Adrenal gland (tissue), 12 donors: ENCODE data around the gene AP1S1. TPM values are rescaled to one million over a fixed set of nuclear protein-coding genes. Genes with fewer than 3 reads are reported as not detected.
"Not testable (repeated sequence)": the region's sequence is repeated elsewhere in the genome, so short reads cannot be mapped to it uniquely, and the experiment has no call there.

Source experiments
- DNase-seq, 7 donors: peaks; one replicate each; pipeline ENCODE4 v3.0.0-alpha.2; 2019 to 2020
- H3K27ac ChIP-seq, 5 donors: fragments of 200-600 bp; sonication (generic) in 4 of 5; 1 replicate in 3 of 5; 2 replicates in 2 of 5; pipeline versions ENCODE4 v1.5.1 to v1.8.0; 2016 to 2020; ENCODE audit warnings: mild to moderate bottlenecking in 1 of 5
- H3K27me3 ChIP-seq: fragments of 200-600 bp; 2 replicates; pipeline ENCODE4 v1.8.0; 2021
- H3K36me3 ChIP-seq, 2 donors: fragments of 200-600 bp; replicated peaks in 1 of 2; 1 replicate in 1 of 2; 2 replicates in 1 of 2; pipeline versions ENCODE4 v1.5.1 to v1.8.0; 2018 to 2022
- H3K4me1 ChIP-seq, 2 donors: fragments of 200-600 bp; replicated peaks in 1 of 2; 1 replicate in 1 of 2; 2 replicates in 1 of 2; pipeline versions ENCODE4 v1.5.1 to v1.8.0; 2018 to 2021
- H3K4me3 ChIP-seq, 4 donors: fragments of 200-600 bp; sonication (generic) in 3 of 4; one replicate each; pipeline ENCODE4 v1.5.1; 2016 to 2018
- H3K9me3 ChIP-seq, 3 donors: fragments of 200-600 bp; sonication (generic) in 1 of 3; replicated peaks in 1 of 3; 1 replicate in 2 of 3; 2 replicates in 1 of 3; pipeline versions ENCODE4 v1.5.1 to v1.8.0; 2016 to 2021
- CTCF ChIP-seq, 6 experiments: fragments of 450-650 bp in 4 of 6; fragments of 200-600 bp in 2 of 6; sonication (generic) in 1 of 6; IDR thresholded peaks; 1 replicate in 5 of 6; 2 replicates in 1 of 6; pipeline versions ENCODE4 v1.5.1 to v1.8.0; 2016 to 2021; ENCODE audit warnings: antibody characterized with exemption in 6 of 6, mild to moderate bottlenecking in 2 of 6, moderate library complexity in 1 of 6
- POLR2A ChIP-seq, 2 donors: fragments of 450-650 bp; IDR thresholded peaks; one replicate each; pipeline ENCODE4 v1.6.1; 2017; ENCODE audit warnings: antibody characterized with exemption in 2 of 2, mild to moderate bottlenecking in 2 of 2, moderate library complexity in 1 of 2
- WGBS, 4 donors: extraction: QIAGEN DNeasy Blood & Tissue Kit in 2 of 4; methylation state at CpG; one replicate each; pipeline versions ENCODE4 v1.1.5 to v1.1.7; 2013 to 2017; 5-methylcytosine and 5-hydroxymethylcytosine counted together
- intact Hi-C, 2 donors: fragments of 100-400 bp; cut with DNase I; formaldehyde crosslinking; loops; one replicate each; pipeline versions ENCODE4 v1.14.1 to v1.15.0; 2022 to 2023
- polyA plus RNA-seq, 3 donors: library from polyadenylated mRNA; stranded (reverse); fragments of 200-250 nt in 2 of 3; fragments of 350-450 nt in 1 of 3; fragmentation: Illumina TruSeq in 1 of 3; extraction: RNeasy Lipid Tissue Mini Kit (QIAGEN cat#74804) in 1 of 3; gene quantifications; one replicate each; pipeline ENCODE4 v1.2.3, GENCODE V29; 2013 to 2014
- total RNA-seq, 9 donors: library from RNA; depleted of rRNA in 4 of 9; stranded (reverse); fragments of >200 nt in 4 of 9; fragments of 120-200 nt in 1 of 9; fragmentation: NEBNext Ultra II Directional in 1 of 9; extraction: Animal tissue kit (Norgen Biotek cat#: 25700) in 1 of 9; gene quantifications; one replicate each; pipeline versions ENCODE4 v1.1.0 to v1.2.4, GENCODE V29; 2013 to 2023
- donor health status: healthy with polysubstance abuse.
- donor health status: Bipolar disorder and iron deficiency.
- donor health status: DM: yes; HTN: yes; CAD: no.
- donor health status: DM: no; HTN: no; CAD: no.
- donor health status: DM: no; HTN: no; CAD: no.
- donor health status: DM: yes; HTN: yes; CAD: no.

The AP1S1 gene
- total and polyA plus RNA-seq, 12 donors, result 20.4 to 190 (median 39.0) TPM

- peak in 6 of 7 donors; percentile 57 to 81 (median 69) for DNase-seq
- WGBS, 4 donors, result 29 to 56% (median 43%) methylated on average over 10 to 11 of the region's 11 CpGs
- intact Hi-C loops, result no loop called here
Measured at GRCh38 chr7:101112233-101112632, 42.0 kb upstream of the AP1S1 start.

DNA sequence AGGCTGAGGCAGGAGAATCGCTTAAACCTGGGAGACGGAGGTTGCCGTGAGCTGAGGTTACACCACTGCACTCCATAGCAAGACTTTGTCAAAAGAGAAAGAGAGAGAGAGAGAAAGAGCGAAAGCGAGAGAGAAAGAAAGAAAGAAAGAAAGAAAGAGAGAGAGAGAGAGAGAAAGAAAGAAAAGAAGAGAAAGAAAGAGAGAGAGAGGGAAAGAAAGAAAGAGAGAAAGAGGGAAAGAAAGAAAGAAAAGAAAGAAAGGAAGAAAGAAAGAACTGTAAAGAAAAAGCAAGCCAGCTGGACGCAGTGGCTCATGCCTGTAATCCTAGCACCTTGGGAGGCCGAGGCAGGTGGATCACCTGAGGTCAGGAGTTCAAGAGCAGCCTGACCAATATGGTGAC, 41.1 kb upstream of the AP1S1 start:
- H3K27ac ChIP-seq, result peak overlapping the region in 2 of 5 donors; percentile 71 to 79
- H3K36me3 ChIP-seq, H3K4me3 ChIP-seq, H3K27me3 ChIP-seq, intact Hi-C loops, H3K9me3 ChIP-seq, DNase-seq, H3K4me1 ChIP-seq: not testable (repeated sequence)
- WGBS, 4 donors, result 95 to 99% (median 96%) methylated on average over 7 of the region's 7 CpGs

More at GRCh38 chr7:101112233-101112632, 42.0 kb upstream of the AP1S1 start:
- TF ChIP-seq CTCF (IDR thresholded peaks at IDR 0.05) (no peak), POLR2A (IDR thresholded peaks at IDR 0.05) (no peak)
- H3K27me3 ChIP-seq, result no peaks in the 10 kb centered on the region
- no peaks in the 10 kb centered on the region for H3K9me3 ChIP-seq
- H3K27ac ChIP-seq, result peak overlapping the region in 3 of 5 donors; percentile 36 to 79 (median 71)
- no peak overlapping the region for H3K4me3 ChIP-seq
- no peaks in the 10 kb centered on the region for H3K4me1 ChIP-seq
- no peaks in the 10 kb centered on the region for H3K36me3 ChIP-seq

DNA sequence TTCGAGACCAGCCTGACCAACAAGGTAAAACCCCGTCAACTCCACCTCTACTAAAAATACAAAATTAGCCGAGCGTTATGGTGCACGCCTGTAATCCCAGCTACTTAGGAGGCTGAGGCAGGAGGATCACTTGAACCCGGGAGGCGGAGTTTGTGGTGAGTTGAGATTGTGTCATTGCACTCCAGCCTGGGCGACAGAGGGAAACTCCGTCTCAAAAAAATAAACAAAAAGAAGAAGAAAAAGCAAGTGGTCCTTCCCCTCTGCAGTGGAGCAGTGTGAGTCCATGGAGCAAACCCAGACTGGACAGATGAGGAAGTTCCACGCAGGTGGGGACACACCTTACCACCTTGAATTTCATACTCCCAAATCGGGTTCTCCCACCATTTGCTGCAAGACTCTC, 40.4 kb upstream of the AP1S1 start:
- H3K27me3 ChIP-seq, result no peaks in the 10 kb centered on the region
- TF ChIP-seq CTCF (IDR thresholded peaks at IDR 0.05), result no peak
- no peak for TF ChIP-seq POLR2A (IDR thresholded peaks at IDR 0.05)
- H3K4me1 ChIP-seq, result no peaks in the 10 kb centered on the region

GRCh38 chr7:101114492-101114891, 39.8 kb upstream of the AP1S1 start:
- TF ChIP-seq CTCF (IDR thresholded peaks at IDR 0.05) (no peak), POLR2A (IDR thresholded peaks at IDR 0.05) (no peak)
- Histone ChIP-seq H3K27me3 (no peaks in the 10 kb centered on the region), H3K4me3 (no peak overlapping the region), H3K4me1 (no peaks in the 10 kb centered on the region), H3K27ac (no peak overlapping the region), H3K9me3 (no peaks in the 10 kb centered on the region), H3K36me3 (no peaks in the 10 kb centered on the region)
- intact Hi-C loops, result no loop called here
- no peak for DNase-seq
- WGBS, 4 donors, result 66 to 76% (median 70%) methylated on average over 4 to 8 of the region's 8 CpGs

More for the DNA sequence above, 40.4 kb upstream of the AP1S1 start:
- no peaks in the 10 kb centered on the region for H3K36me3 ChIP-seq
- no peak for DNase-seq
- no peaks in the 10 kb centered on the region for H3K9me3 ChIP-seq
- intact Hi-C loops, result no loop called here
- WGBS, 4 donors, result 79 to 86% (median 85%) methylated on average over 11 of the region's 11 CpGs
- no peak overlapping the region for H3K4me3 ChIP-seq
- H3K27ac ChIP-seq, result no peak overlapping the region

DNA sequence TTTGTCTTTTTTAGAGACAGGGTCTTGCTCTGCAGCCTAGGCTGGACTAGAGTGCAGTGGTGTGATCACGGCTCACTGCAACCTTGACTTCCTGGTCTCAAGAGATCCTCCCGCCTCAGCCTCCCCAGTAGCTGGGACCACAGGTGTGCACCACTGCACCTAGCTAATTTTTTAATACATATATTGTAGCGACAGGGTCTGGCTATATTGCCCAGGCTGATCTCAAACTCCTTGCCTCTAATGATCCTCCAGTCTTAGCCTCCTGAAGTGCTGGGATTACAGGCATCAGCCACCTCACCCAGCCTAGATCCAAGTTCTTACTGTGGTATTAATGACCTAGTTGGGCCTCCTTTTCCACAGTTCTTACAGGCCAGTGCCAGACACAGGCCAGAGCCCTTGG, 39.1 kb upstream of the AP1S1 start:
- TF ChIP-seq CTCF (IDR thresholded peaks at IDR 0.05) (no peak), POLR2A (IDR thresholded peaks at IDR 0.05) (no peak)
- H3K27me3 ChIP-seq, result no peaks in the 10 kb centered on the region
- 83 to 98% (median 94%) methylated on average over 3 of the region's 3 CpGs for WGBS, 4 donors
- intact Hi-C loops, result no loop called here
- H3K4me3 ChIP-seq, result no peak overlapping the region
- H3K9me3 ChIP-seq, result no peaks in the 10 kb centered on the region
- no peak for DNase-seq
- no peaks in the 10 kb centered on the region for H3K36me3 ChIP-seq
- no peak overlapping the region for H3K27ac ChIP-seq
- no peaks in the 10 kb centered on the region for H3K4me1 ChIP-seq
